Measurements from ENCODE around the gene CFAP61. TPM values are rescaled to one million over a fixed set of nuclear protein-coding genes. Genes with fewer than 3 reads are reported as not detected.

CFAP61 gene
- total RNA-seq, 1 experiment from 2014 or later = 0.28 TPM

DNA sequence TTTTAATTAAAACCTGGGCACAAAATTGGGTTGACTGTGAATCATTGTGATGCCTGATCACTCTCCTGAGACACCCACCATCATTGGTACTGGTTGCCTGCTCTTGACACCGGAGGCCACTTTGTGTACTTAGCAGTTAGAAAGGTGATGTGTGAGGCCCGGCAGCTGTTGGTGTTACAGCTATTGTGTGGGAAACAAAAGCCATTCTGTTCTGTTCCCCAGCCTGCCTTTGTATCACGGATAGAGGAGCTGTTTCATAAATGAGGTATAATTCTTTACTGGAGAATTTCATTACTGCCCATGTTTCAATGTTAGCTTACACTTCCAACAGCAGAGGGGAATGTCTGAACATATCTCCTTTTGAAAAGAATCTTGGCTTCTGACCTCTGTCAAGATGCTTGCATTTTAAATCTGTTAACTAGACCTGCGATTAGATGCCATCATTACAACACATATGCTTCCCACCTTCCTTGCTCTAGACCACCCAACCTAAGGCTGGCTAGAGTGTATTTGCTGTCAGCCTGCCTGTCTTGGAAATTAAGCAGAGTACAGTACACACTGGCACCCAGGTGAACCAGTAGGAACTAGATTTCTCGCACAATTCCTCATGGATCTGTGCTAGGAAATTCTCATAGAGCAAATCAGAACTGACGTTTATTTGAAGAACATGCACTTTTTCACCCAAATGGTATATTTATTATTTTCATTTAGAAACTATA, 173.2 kb downstream of the CFAP61 start:
- Histone ChIP-seq H3K27ac (ENCODE audit: low read length) (no peak overlapping the region), H3K27me3 (ENCODE audit: control insufficient read depth, insufficient read depth, low read length) (peaks cover 16% of the 10 kb centered on the region), H3K36me3 (ENCODE audit: control insufficient read depth, insufficient read depth, low read length) (no peaks in the 10 kb centered on the region), H3K9me3 (ENCODE audit: control insufficient read depth, insufficient read depth, low read depth, low read length) (no peaks in the 10 kb centered on the region), H3K4me1 (ENCODE audit: control insufficient read depth, insufficient read depth, low read length) (no peaks in the 10 kb centered on the region), H3K4me3 (ENCODE audit: low read depth in 2 of 2, low read length in 2 of 2) (no peak overlapping the region)
- TF ChIP-seq, protein P1, sequence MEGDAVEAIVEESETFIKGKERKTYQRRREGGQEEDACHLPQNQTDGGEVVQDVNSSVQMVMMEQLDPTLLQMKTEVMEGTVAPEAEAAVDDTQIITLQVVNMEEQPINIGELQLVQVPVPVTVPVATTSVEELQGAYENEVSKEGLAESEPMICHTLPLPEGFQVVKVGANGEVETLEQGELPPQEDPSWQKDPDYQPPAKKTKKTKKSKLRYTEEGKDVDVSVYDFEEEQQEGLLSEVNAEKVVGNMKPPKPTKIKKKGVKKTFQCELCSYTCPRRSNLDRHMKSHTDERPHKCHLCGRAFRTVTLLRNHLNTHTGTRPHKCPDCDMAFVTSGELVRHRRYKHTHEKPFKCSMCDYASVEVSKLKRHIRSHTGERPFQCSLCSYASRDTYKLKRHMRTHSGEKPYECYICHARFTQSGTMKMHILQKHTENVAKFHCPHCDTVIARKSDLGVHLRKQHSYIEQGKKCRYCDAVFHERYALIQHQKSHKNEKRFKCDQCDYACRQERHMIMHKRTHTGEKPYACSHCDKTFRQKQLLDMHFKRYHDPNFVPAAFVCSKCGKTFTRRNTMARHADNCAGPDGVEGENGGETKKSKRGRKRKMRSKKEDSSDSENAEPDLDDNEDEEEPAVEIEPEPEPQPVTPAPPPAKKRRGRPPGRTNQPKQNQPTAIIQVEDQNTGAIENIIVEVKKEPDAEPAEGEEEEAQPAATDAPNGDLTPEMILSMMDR (IDR thresholded peaks at IDR 0.05) = no peak
- TF ChIP-seq POLR2AphosphoS5 (IDR thresholded peaks at IDR 0.05; ENCODE audit: low read depth, low read length) (no peak), TCF7L2 (IDR thresholded peaks at IDR 0.05; ENCODE audit: low read depth, low read length) (no peak), SIN3A (IDR thresholded peaks at IDR 0.05; ENCODE audit: borderline replicate concordance, insufficient read depth, low read depth, low read length) (no peak)
- TF ChIP-seq, protein P2, sequence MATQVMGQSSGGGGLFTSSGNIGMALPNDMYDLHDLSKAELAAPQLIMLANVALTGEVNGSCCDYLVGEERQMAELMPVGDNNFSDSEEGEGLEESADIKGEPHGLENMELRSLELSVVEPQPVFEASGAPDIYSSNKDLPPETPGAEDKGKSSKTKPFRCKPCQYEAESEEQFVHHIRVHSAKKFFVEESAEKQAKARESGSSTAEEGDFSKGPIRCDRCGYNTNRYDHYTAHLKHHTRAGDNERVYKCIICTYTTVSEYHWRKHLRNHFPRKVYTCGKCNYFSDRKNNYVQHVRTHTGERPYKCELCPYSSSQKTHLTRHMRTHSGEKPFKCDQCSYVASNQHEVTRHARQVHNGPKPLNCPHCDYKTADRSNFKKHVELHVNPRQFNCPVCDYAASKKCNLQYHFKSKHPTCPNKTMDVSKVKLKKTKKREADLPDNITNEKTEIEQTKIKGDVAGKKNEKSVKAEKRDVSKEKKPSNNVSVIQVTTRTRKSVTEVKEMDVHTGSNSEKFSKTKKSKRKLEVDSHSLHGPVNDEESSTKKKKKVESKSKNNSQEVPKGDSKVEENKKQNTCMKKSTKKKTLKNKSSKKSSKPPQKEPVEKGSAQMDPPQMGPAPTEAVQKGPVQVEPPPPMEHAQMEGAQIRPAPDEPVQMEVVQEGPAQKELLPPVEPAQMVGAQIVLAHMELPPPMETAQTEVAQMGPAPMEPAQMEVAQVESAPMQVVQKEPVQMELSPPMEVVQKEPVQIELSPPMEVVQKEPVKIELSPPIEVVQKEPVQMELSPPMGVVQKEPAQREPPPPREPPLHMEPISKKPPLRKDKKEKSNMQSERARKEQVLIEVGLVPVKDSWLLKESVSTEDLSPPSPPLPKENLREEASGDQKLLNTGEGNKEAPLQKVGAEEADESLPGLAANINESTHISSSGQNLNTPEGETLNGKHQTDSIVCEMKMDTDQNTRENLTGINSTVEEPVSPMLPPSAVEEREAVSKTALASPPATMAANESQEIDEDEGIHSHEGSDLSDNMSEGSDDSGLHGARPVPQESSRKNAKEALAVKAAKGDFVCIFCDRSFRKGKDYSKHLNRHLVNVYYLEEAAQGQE (IDR thresholded peaks at IDR 0.05; ENCODE audit: insufficient read depth in 1 of 2, low read depth in 2 of 2, low read length in 1 of 2) = no peak
- no TSS peak for BruUV-seq (replicated peaks)
- no peak for ATAC-seq
- DNase-seq (ENCODE audit: low read depth, low spot score) = no peak
- ChIA-PET POLR2A (no interaction called here), CTCF (no interaction called here)
- in situ Hi-C loops (cut with HindIII; ENCODE audit: low pct_unique_long_range_greater_than_20kb, low sequenced_read_pairs) = no loop called here
- intact Hi-C loops (cut with micrococcal nuclease; ENCODE audit: unreplicated experiment) = no loop called here

DNA sequence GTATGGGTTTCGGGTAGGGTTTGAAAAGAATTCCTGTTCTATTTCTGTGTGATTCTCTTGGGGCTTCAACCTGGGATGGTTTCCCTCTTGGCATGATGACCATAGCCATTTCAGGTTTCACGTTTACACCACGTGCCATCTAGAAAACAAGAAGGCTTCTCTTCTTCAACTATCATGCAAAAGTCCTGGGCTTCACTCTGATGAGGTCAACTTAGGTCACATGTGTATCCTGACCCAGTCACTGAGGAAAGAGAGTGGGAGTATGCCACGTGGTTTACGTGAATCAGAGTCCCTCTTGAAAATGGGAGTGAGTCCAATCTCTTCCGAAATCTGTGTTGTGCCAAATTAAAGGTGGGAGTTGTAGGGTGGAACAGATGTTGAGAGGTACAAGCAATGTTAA, 174.2 kb downstream of the CFAP61 start:
- Histone ChIP-seq H3K9me3 (ENCODE audit: control insufficient read depth, insufficient read depth, low read depth, low read length) (no peaks in the 10 kb centered on the region), H3K4me3 (ENCODE audit: low read depth in 2 of 2, low read length in 2 of 2) (no peak overlapping the region), H3K4me1 (ENCODE audit: control insufficient read depth, insufficient read depth, low read length) (no peaks in the 10 kb centered on the region), H3K27ac (ENCODE audit: low read length) (no peak overlapping the region), H3K36me3 (ENCODE audit: control insufficient read depth, insufficient read depth, low read length) (no peaks in the 10 kb centered on the region), H3K27me3 (ENCODE audit: control insufficient read depth, insufficient read depth, low read length) (peaks cover 14% of the 10 kb centered on the region)
- no TSS peak for BruUV-seq (replicated peaks)
- TF ChIP-seq SIN3A (IDR thresholded peaks at IDR 0.05; ENCODE audit: borderline replicate concordance, insufficient read depth, low read depth, low read length) = no peak
- ChIA-PET POLR2A (no interaction called here), CTCF (no interaction called here)
- ATAC-seq (no peak), DNase-seq (ENCODE audit: low read depth, low spot score) (no peak)
- in situ Hi-C loops (cut with HindIII; ENCODE audit: low pct_unique_long_range_greater_than_20kb, low sequenced_read_pairs) (no loop called here), intact Hi-C loops (cut with micrococcal nuclease; ENCODE audit: unreplicated experiment) (no loop called here)

DNA sequence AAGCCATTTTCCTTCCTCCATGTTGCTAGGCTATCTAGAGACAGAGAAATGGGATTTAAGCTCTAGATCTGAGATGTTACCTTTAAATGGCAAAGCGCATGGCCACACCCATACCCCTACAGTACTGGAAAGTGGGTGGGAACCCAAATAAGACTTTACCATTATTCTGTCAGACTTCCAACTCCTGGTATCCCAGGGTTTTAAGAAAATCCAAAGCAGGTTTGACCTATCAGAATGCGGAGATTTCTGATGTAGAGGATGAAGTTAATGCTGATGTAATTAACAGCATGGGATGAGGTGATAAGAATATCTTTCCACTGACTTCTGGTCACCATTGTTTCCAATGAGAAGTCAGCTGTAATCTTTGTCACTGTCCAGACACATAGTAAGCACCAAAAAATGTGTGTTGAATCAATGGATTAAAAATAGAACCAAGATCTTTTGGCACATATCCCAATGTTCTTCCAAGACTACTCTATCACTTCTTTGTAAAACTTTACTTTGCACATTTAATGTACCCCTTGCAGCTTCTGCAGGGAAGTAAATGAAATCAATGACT, 174.8 kb downstream of the CFAP61 start:
- ChIA-PET CTCF (interaction anchor here (0.6 kb wide), 1 partner anchor 363 kb away, joined by 5 read pairs; no protein-coding TSS in a partner anchor), POLR2A (no interaction called here)
- no peak for ATAC-seq
- Histone ChIP-seq H3K4me1 (ENCODE audit: control insufficient read depth, insufficient read depth, low read length) (no peaks in the 10 kb centered on the region), H3K36me3 (ENCODE audit: control insufficient read depth, insufficient read depth, low read length) (no peaks in the 10 kb centered on the region), H3K27ac (ENCODE audit: low read length) (no peak overlapping the region), H3K27me3 (ENCODE audit: control insufficient read depth, insufficient read depth, low read length) (peaks cover 12% of the 10 kb centered on the region), H3K9me3 (ENCODE audit: control insufficient read depth, insufficient read depth, low read depth, low read length) (no peaks in the 10 kb centered on the region), H3K4me3 (ENCODE audit: low read depth in 2 of 2, low read length in 2 of 2) (no peak overlapping the region)
- no TSS peak for BruUV-seq (replicated peaks)
- intact Hi-C loops (cut with micrococcal nuclease; ENCODE audit: unreplicated experiment) = no loop called here
- no peak for DNase-seq (ENCODE audit: low read depth, low spot score)
- in situ Hi-C loops (cut with HindIII; ENCODE audit: low pct_unique_long_range_greater_than_20kb, low sequenced_read_pairs) = no loop called here
- no peak for TF ChIP-seq POLR2AphosphoS5 (IDR thresholded peaks at IDR 0.05; ENCODE audit: low read depth, low read length)
- no peak for TF ChIP-seq TCF7L2 (IDR thresholded peaks at IDR 0.05; ENCODE audit: low read depth, low read length)
- TF ChIP-seq, protein P2 (IDR thresholded peaks at IDR 0.05; ENCODE audit: insufficient read depth in 1 of 2, low read depth in 2 of 2, low read length in 1 of 2) = no peak
- TF ChIP-seq, protein P1 (IDR thresholded peaks at IDR 0.05) = no peak
- TF ChIP-seq SIN3A (IDR thresholded peaks at IDR 0.05; ENCODE audit: borderline replicate concordance, insufficient read depth, low read depth, low read length) = no peak
